PC-3 (cell line): Measurements from ENCODE around the gene B3GAT1. TPM values are rescaled to one million over a fixed set of nuclear protein-coding genes. Genes with fewer than 3 reads are reported as not detected.

Experiments
- ATAC-seq: fragments of 200-7000 bp; cut with Tn5 transposase; 2 replicates; pipeline ENCODE4 v1.9.1; 2020; ENCODE audit warnings: mild to moderate bottlenecking, moderate library complexity
- BruUV-seq: library from RNA; stranded (reverse); fragments of 400-500 nt; replicated peaks from 2 replicates; lab custom pipeline; 2021; lab: Mats Ljungman, UMichigan
- CTCF ChIA-PET: fragments of 300-600 bp; sonication (Branson Sonifier 250); formaldehyde crosslinking; loops from one replicate; lab custom pipeline; 2022; ENCODE audit warnings: antibody characterized with exemption; lab: Charles Lee
- POLR2A ChIA-PET: fragments of 300-600 bp; sonication (Branson Sonifier 250); formaldehyde crosslinking; loops from one replicate; lab custom pipeline; 2022; ENCODE audit warnings: antibody characterized with exemption; ENCODE audit not compliant: unreplicated experiment; lab: Charles Lee
- DNase-seq: peaks from one replicate; pipeline ENCODE4 v3.0.0-alpha.2; 2015
- H2AFZ ChIP-seq: fragments of 300-600 bp; sonication (generic); 2 replicates; pipeline ENCODE4 v1.6.0; 2016; ENCODE audit warnings: antibody characterized with exemption, low read length
- H3F3A ChIP-seq: fragments of 300-600 bp; sonication (generic); one replicate; pipeline ENCODE4 v1.6.0; 2017; ENCODE audit warnings: antibody characterized with exemption, low read length, control low read depth, mild to moderate bottlenecking; ENCODE audit not compliant: unreplicated experiment
- H3K27ac ChIP-seq: fragments of 300-600 bp; sonication (generic); 2 replicates; pipeline ENCODE4 v1.5.1; 2016; ENCODE audit warnings: mild to moderate bottlenecking, low read length
- H3K27me3 ChIP-seq: fragments of 300-600 bp; sonication (generic); 2 replicates; pipeline ENCODE4 v1.6.1; 2016; ENCODE audit warnings: low read length, mixed read lengths
- H3K36me3 ChIP-seq: fragments of 300-600 bp; sonication (generic); 2 replicates; pipeline ENCODE4 v1.6.1; 2016; ENCODE audit warnings: low read depth, mixed run types, low read length, mixed read lengths
- H3K4me1 ChIP-seq: fragments of 300-600 bp; sonication (generic); 2 replicates; pipeline ENCODE4 v1.5.1; 2016; ENCODE audit warnings: low read length; ENCODE audit not compliant: insufficient read depth
- H3K4me2 ChIP-seq: fragments of 300-600 bp; sonication (generic); 2 replicates; pipeline ENCODE4 v1.6.0; 2016; ENCODE audit warnings: low read length
- H3K4me3 ChIP-seq: fragments of 300-600 bp; sonication (generic); 2 replicates; pipeline ENCODE4 v1.5.1; 2016; ENCODE audit warnings: mild to moderate bottlenecking, low read length, mixed read lengths
- H3K79me2 ChIP-seq: fragments of 300-600 bp; sonication (generic); 2 replicates; pipeline ENCODE4 v1.6.1; 2017; ENCODE audit warnings: low read length, mixed read lengths
- H3K9ac ChIP-seq: fragments of 300-600 bp; sonication (generic); 2 replicates; pipeline ENCODE4 v1.6.0; 2016; ENCODE audit warnings: mild to moderate bottlenecking, low read length
- H3K9me2 ChIP-seq: fragments of 300-600 bp; sonication (generic); replicated peaks from 2 replicates; pipeline ENCODE4 v1.6.1; 2016; ENCODE audit warnings: mixed run types, low read length, mixed read lengths
- H3K9me3 ChIP-seq: fragments of 300-600 bp; sonication (generic); 2 replicates; pipeline ENCODE4 v1.6.1; 2016; ENCODE audit warnings: low read length, mixed read lengths
- H4K20me1 ChIP-seq: fragments of 300-600 bp; sonication (generic); 2 replicates; pipeline ENCODE4 v1.6.1; 2016; ENCODE audit warnings: low read length, mixed read lengths
- EZH2 ChIP-seq: fragments of 300-600 bp; sonication (generic); IDR thresholded peaks from one replicate; pipeline ENCODE4 v1.6.1; 2017; ENCODE audit warnings: antibody characterized with exemption, mild to moderate bottlenecking, low read length; ENCODE audit not compliant: unreplicated experiment
- EZH2phosphoT487 ChIP-seq: fragments of 300-600 bp; sonication (generic); IDR thresholded peaks from 2 replicates; pipeline ENCODE4 v1.6.1; 2018; ENCODE audit warnings: mild to moderate bottlenecking, antibody characterized with exemption, low read length, borderline replicate concordance
- intact Hi-C: fragments of 100-400 bp; cut with micrococcal nuclease; formaldehyde crosslinking; loops from 2 replicates; pipeline ENCODE4 v1.9.0; 2023
- total RNA-seq: library from RNA; depleted of rRNA; stranded (reverse); fragments of >200 nt; gene quantifications from 2 replicates; pipeline ENCODE4 v1.2.3, GENCODE V29; 2014
- TF ChIP-seq, protein P1 (sequence below): fragments of 300-600 bp; sonication (generic); conservative IDR thresholded peaks from 2 replicates; pipeline ENCODE4 v1.5.1; 2017; ENCODE audit warnings: antibody characterized with exemption, low read depth, mild to moderate bottlenecking, low read length

The B3GAT1 gene
- total RNA-seq, 1 experiment from 2014 or later, result not detected

- Histone ChIP-seq H3K27ac (no peak overlapping the region), H3K27me3 (peaks cover 32% of the 10 kb centered on the region), H3K79me2 (no peaks in the 10 kb centered on the region), H3K4me3 (no peak overlapping the region), H3K9me2 (no peaks in the 10 kb centered on the region), H3K4me2 (no peak overlapping the region), H2AFZ (no peak overlapping the region), H3K36me3 (no peaks in the 10 kb centered on the region), H3K4me1 (no peaks in the 10 kb centered on the region), H3K9ac (no peak overlapping the region), H4K20me1 (no peaks in the 10 kb centered on the region), H3K9me3 (no peaks in the 10 kb centered on the region), H3F3A (no peaks in the 10 kb centered on the region)
- CTCF ChIA-PET, result no interaction called here
- POLR2A ChIA-PET, result no interaction called here
- TF ChIP-seq, protein P1, sequence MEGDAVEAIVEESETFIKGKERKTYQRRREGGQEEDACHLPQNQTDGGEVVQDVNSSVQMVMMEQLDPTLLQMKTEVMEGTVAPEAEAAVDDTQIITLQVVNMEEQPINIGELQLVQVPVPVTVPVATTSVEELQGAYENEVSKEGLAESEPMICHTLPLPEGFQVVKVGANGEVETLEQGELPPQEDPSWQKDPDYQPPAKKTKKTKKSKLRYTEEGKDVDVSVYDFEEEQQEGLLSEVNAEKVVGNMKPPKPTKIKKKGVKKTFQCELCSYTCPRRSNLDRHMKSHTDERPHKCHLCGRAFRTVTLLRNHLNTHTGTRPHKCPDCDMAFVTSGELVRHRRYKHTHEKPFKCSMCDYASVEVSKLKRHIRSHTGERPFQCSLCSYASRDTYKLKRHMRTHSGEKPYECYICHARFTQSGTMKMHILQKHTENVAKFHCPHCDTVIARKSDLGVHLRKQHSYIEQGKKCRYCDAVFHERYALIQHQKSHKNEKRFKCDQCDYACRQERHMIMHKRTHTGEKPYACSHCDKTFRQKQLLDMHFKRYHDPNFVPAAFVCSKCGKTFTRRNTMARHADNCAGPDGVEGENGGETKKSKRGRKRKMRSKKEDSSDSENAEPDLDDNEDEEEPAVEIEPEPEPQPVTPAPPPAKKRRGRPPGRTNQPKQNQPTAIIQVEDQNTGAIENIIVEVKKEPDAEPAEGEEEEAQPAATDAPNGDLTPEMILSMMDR, result no peak
- TF ChIP-seq EZH2phosphoT487, result no peak
- TF ChIP-seq EZH2, result no peak
- intact Hi-C loops, result no loop called here
- no TSS peak for BruUV-seq
- ATAC-seq (no peak), DNase-seq (no peak)
Observed at GRCh38 chr11:134333946-134334345, 78.1 kb downstream of the B3GAT1 start.

DNA sequence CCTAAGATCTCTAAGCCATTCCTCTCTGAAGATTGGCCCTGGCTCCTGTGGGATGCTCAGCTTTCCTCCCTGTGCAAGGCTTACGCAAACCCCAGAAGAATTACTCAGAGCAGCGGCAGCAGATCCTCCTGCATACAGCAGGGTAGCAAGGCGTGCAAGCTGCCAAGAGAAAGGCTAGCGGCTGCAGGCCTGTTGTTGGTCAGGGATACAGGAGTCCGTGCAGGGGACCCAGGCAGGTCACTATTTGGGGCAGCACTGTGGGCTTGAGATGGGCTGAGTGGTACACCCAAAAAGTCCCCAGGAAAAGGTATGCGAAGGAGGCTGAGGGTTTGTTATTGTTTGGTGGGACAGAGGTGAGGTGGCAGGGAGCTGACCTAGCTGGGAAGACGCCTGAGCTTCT is 78.7 kb downstream of the B3GAT1 start:
- Histone ChIP-seq H3K4me1 (no peaks in the 10 kb centered on the region), H3K79me2 (no peaks in the 10 kb centered on the region), H3K4me2 (no peak overlapping the region), H2AFZ (no peak overlapping the region), H3K9ac (no peak overlapping the region), H3K27ac (no peak overlapping the region), H3K36me3 (no peaks in the 10 kb centered on the region), H3K9me3 (no peaks in the 10 kb centered on the region), H3K4me3 (no peak overlapping the region), H3K9me2 (no peaks in the 10 kb centered on the region), H3K27me3 (peaks cover 32% of the 10 kb centered on the region), H3F3A (no peaks in the 10 kb centered on the region), H4K20me1 (no peaks in the 10 kb centered on the region)
- ATAC-seq (no peak), DNase-seq (no peak)
- TF ChIP-seq EZH2phosphoT487 (no peak), EZH2 (no peak)
- TF ChIP-seq, protein P1, result no peak
- intact Hi-C loops, result no loop called here
- ChIA-PET CTCF (no interaction called here), POLR2A (no interaction called here)
- BruUV-seq, result no TSS peak

- H3K4me3 ChIP-seq, result no peak overlapping the region
- no peaks in the 10 kb centered on the region for H3K9me2 ChIP-seq
- H4K20me1 ChIP-seq, result no peaks in the 10 kb centered on the region
- no peak overlapping the region for H3K9ac ChIP-seq
- ATAC-seq (no peak), DNase-seq (no peak)
- ChIA-PET CTCF (no interaction called here), POLR2A (no interaction called here)
- H3K27ac ChIP-seq, result no peak overlapping the region
- no peaks in the 10 kb centered on the region for H3K36me3 ChIP-seq
- H2AFZ ChIP-seq, result no peak overlapping the region
- H3K4me2 ChIP-seq, result no peak overlapping the region
- TF ChIP-seq EZH2 (no peak), EZH2phosphoT487 (no peak)
- TF ChIP-seq, protein P1, result no peak
- H3K79me2 ChIP-seq, result no peaks in the 10 kb centered on the region
- no peaks in the 10 kb centered on the region for H3K9me3 ChIP-seq
- H3K27me3 ChIP-seq, result peaks cover 33% of the 10 kb centered on the region
- H3F3A ChIP-seq, result no peaks in the 10 kb centered on the region
- no peaks in the 10 kb centered on the region for H3K4me1 ChIP-seq
- BruUV-seq, result no TSS peak
- intact Hi-C loops, result no loop called here
Observed at GRCh38 chr11:134332782-134333181, 79.3 kb downstream of the B3GAT1 start.
